NCI-H2081 treated with DMSO at 0.1 percent for 48 hours (cell line): ENCODE results near the gene PPFIA2.

Experiments
- DNase-seq: peaks from one replicate; lab custom pipeline; 2025; lab: John Stamatoyannopoulos, UW

Gene PPFIA2

GRCh38 chr12:81208187-81208911, 550.8 kb downstream of the PPFIA2 start:
- DNase-seq: no peak
